ENCODE measurements around the gene HOXC6.

The HOXC6 gene

GRCh38 chr12:54002278-54002914, 25.8 kb upstream of the HOXC6 start:
- no peak for DNase-seq (ENCODE audit: low read depth in 2 of 2)

GRCh38 chr12:54002915-54003389, 25.3 kb upstream of the HOXC6 start:
- DNase-seq (ENCODE audit: low read depth in 2 of 2): no peak

GRCh38 chr12:54003625-54004024, 24.6 kb upstream of the HOXC6 start:
- no peak for DNase-seq (ENCODE audit: low read depth in 2 of 2)

- DNase-seq (ENCODE audit: low read depth in 2 of 2): no peak
Measured at GRCh38 chr12:54004063-54004840, 24.0 kb upstream of the HOXC6 start.

- no peak for DNase-seq (ENCODE audit: low read depth in 2 of 2)
Measured at GRCh38 chr12:54004841-54005530, 23.3 kb upstream of the HOXC6 start.

GRCh38 chr12:54005531-54005852, 22.7 kb upstream of the HOXC6 start:
- no peak for DNase-seq (ENCODE audit: low read depth in 2 of 2)

- peak; percentile 71 to 86 for DNase-seq (ENCODE audit: low read depth in 2 of 2)
Measured at GRCh38 chr12:54005853-54006558, 22.2 kb upstream of the HOXC6 start.

GRCh38 chr12:54006559-54007220, 21.6 kb upstream of the HOXC6 start:
- no peak for DNase-seq (ENCODE audit: low read depth in 2 of 2)

GRCh38 chr12:54007538-54008259, 20.5 kb upstream of the HOXC6 start:
- DNase-seq (ENCODE audit: low read depth in 2 of 2): no peak

- no peak for DNase-seq (ENCODE audit: low read depth in 2 of 2)
Measured at GRCh38 chr12:54008260-54008552, 20.0 kb upstream of the HOXC6 start.

GRCh38 chr12:54009171-54010052, 18.8 kb upstream of the HOXC6 start:
- DNase-seq (ENCODE audit: low read depth in 2 of 2): no peak

- no peak for DNase-seq (ENCODE audit: low read depth in 2 of 2)
Measured at GRCh38 chr12:54010053-54010971, 17.9 kb upstream of the HOXC6 start.

GRCh38 chr12:54010972-54011664, 17.1 kb upstream of the HOXC6 start:
- DNase-seq (ENCODE audit: low read depth in 2 of 2): no peak

GRCh38 chr12:54011665-54012532, 16.3 kb upstream of the HOXC6 start:
- DNase-seq (ENCODE audit: low read depth in 2 of 2): no peak

- DNase-seq (ENCODE audit: low read depth in 2 of 2): no peak
Measured at GRCh38 chr12:54012631-54013409, 15.4 kb upstream of the HOXC6 start.

GRCh38 chr12:54014377-54015017, 13.7 kb upstream of the HOXC6 start:
- no peak for DNase-seq (ENCODE audit: low read depth in 2 of 2)

Measured in stimulated activated CD4-positive, alpha-beta T cell treated with anti-CD3 and anti-CD28 coated beads, Interleukin-4, amount 100 ng/mL, for 48 hours (primary cell).